Fibroblast of lung (primary cell): ENCODE results near the gene CROCC2.

ENCODE experiments used
- CTCF ChIP-seq, 2 donors: IDR thresholded peaks in 1 of 2; conservative IDR thresholded peaks in 1 of 2; 1 replicate in 1 of 2; 2 replicates in 1 of 2; pipeline ENCODE4 v1.5.1; 2011 to 2012; ENCODE audit warnings: low read length in 2 of 2, control low read depth in 1 of 2, inconsistent platforms in 1 of 2, low read depth in 1 of 2, mild to moderate bottlenecking in 1 of 2
- EZH2 ChIP-seq: IDR thresholded peaks from 2 replicates; pipeline ENCODE4 v1.5.1; 2012; ENCODE audit warnings: low read length, control low read depth, mild to moderate bottlenecking; ENCODE audit errors: missing control alignments

- TF ChIP-seq CTCF (conservative IDR thresholded peaks at IDR 0.05 in 1 of 2, IDR thresholded peaks at IDR 0.05 in 1 of 2; ENCODE audit: low read depth in 1 of 2, low read length in 2 of 2) (no peak), EZH2 (no peak)
These were observed at the start of gene CROCC2 for GRCh38 chr2:240906141-240906910.
